Neural cell (in vitro differentiated cells): ENCODE data around the gene KIFBP. TPM values are rescaled to one million over a fixed set of nuclear protein-coding genes. Genes with fewer than 3 reads are reported as not detected.

Source experiments
- H2AFZ ChIP-seq: fragments of 200-600, 300-800 bp; sonication (generic), shearing (Covaris generic); 2 replicates; pipeline ENCODE4 v1.6.0; 2014; ENCODE audit warnings: low read depth, mild to moderate bottlenecking, antibody characterized with exemption, low read length, moderate library complexity
- H3F3A ChIP-seq: fragments of 200-600 bp; shearing (Covaris generic); 2 replicates; pipeline ENCODE4 v1.6.1; 2016; ENCODE audit warnings: mild to moderate bottlenecking, moderate library complexity, mixed read lengths, antibody characterized with exemption, low read length; ENCODE audit not compliant: insufficient read depth, poor library complexity, severe bottlenecking
- H3K27ac ChIP-seq: fragments of 200-600, 300-800 bp; sonication (generic), shearing (Covaris generic); 2 replicates; pipeline ENCODE4 v1.5.1; 2014; ENCODE audit warnings: mild to moderate bottlenecking, low read length, moderate library complexity
- H3K27me3 ChIP-seq: fragments of 300-800, 200-600 bp; sonication (generic), shearing (Covaris generic); 2 replicates; pipeline ENCODE4 v1.6.0; 2014; ENCODE audit warnings: mild to moderate bottlenecking, low read depth, low read length, moderate library complexity; ENCODE audit not compliant: insufficient read depth
- H3K36me3 ChIP-seq: fragments of 300-800, 200-600 bp; sonication (generic), shearing (Covaris generic); 2 replicates; pipeline ENCODE4 v1.5.1; 2014; ENCODE audit warnings: mild to moderate bottlenecking, antibody characterized with exemption, low read length, moderate library complexity; ENCODE audit not compliant: insufficient read depth
- H3K4me2 ChIP-seq: fragments of 300-800, 200-600 bp; sonication (generic), shearing (Covaris generic); 2 replicates; pipeline ENCODE4 v1.6.0; 2014; ENCODE audit warnings: mild to moderate bottlenecking, low read length
- H3K4me3 ChIP-seq: fragments of 300-800, 200-600 bp; sonication (generic), shearing (Covaris generic); 2 replicates; pipeline ENCODE4 v1.5.1; 2014; ENCODE audit warnings: mild to moderate bottlenecking, low read length, moderate library complexity
- H3K79me2 ChIP-seq: fragments of 200-600 bp; shearing (Covaris generic); replicated peaks from 2 replicates; pipeline ENCODE4 v1.6.0; 2014; ENCODE audit warnings: mild to moderate bottlenecking, low read length, moderate library complexity; ENCODE audit not compliant: insufficient read depth
- H3K9ac ChIP-seq: fragments of 300-800, 200-600 bp; sonication (generic), shearing (Covaris generic); 2 replicates; pipeline ENCODE4 v1.6.1; 2016; ENCODE audit warnings: mild to moderate bottlenecking, low read length, mixed read lengths
- H3K9me2 ChIP-seq: fragments of 200-600 bp; shearing (Covaris generic); 2 replicates; pipeline ENCODE4 v1.6.1; 2016; ENCODE audit warnings: mild to moderate bottlenecking, low read length, mixed read lengths; ENCODE audit not compliant: insufficient read depth
- H3K9me3 ChIP-seq: fragments of 200-600, 300-800 bp; sonication (generic), shearing (Covaris generic); 2 replicates; pipeline ENCODE4 v1.6.1; 2016; ENCODE audit warnings: mild to moderate bottlenecking, mixed run types, low read length, moderate library complexity, mixed read lengths
- H4K20me1 ChIP-seq: fragments of 200-600 bp; shearing (Covaris generic); 2 replicates; pipeline ENCODE4 v1.6.1; 2016; ENCODE audit warnings: mild to moderate bottlenecking, mixed run types; ENCODE audit not compliant: insufficient read depth
- CTCF ChIP-seq: fragments of 450-650 bp; IDR thresholded peaks from 2 replicates; pipeline ENCODE4 v1.5.1; 2014; ENCODE audit warnings: antibody characterized with exemption, mild to moderate bottlenecking, moderate library complexity; ENCODE audit not compliant: poor library complexity, severe bottlenecking
- EP300 ChIP-seq: fragments of 450-650 bp; conservative IDR thresholded peaks from 2 replicates; pipeline ENCODE4 v1.6.1; 2014; ENCODE audit warnings: antibody characterized with exemption, mild to moderate bottlenecking, moderate library complexity; ENCODE audit not compliant: poor library complexity, severe bottlenecking
- EZH2 ChIP-seq: fragments of 200-600, 300-800 bp; shearing (Covaris generic), sonication (generic); IDR thresholded peaks from 2 replicates; pipeline ENCODE4 v1.6.1; 2014; ENCODE audit warnings: antibody characterized with exemption, low read length, borderline replicate concordance, mild to moderate bottlenecking; ENCODE audit not compliant: insufficient read depth, poor library complexity, severe bottlenecking
- MXI1 ChIP-seq: fragments of 450-650 bp; conservative IDR thresholded peaks from 2 replicates; pipeline ENCODE4 v1.6.1; 2014; ENCODE audit warnings: antibody characterized with exemption, mild to moderate bottlenecking; ENCODE audit not compliant: poor library complexity, severe bottlenecking
- POLR2AphosphoS5 ChIP-seq: IDR thresholded peaks from 2 replicates; pipeline ENCODE4 v1.6.1; 2012
- RAD21 ChIP-seq: fragments of 450-650 bp; conservative IDR thresholded peaks from 2 replicates; pipeline ENCODE4 v1.6.1; 2014; ENCODE audit warnings: antibody characterized with exemption, mild to moderate bottlenecking, moderate library complexity
- REST ChIP-seq: IDR thresholded peaks from 2 replicates; pipeline ENCODE4 v1.6.1; 2012; ENCODE audit warnings: borderline replicate concordance
- SMC3 ChIP-seq: fragments of 450-650 bp; conservative IDR thresholded peaks from 2 replicates; pipeline ENCODE4 v1.6.1; 2014; ENCODE audit warnings: antibody characterized with exemption, mild to moderate bottlenecking, moderate library complexity; ENCODE audit not compliant: poor library complexity
- TAF1 ChIP-seq: IDR thresholded peaks from 2 replicates; pipeline ENCODE4 v1.6.1; 2012; ENCODE audit warnings: low read depth
- polyA plus RNA-seq: library from polyadenylated mRNA; depleted of rRNA; stranded (reverse); fragments of >200 nt; gene quantifications from 2 replicates; pipeline ENCODE4 v1.2.3, GENCODE V29; 2014

Gene KIFBP
- polyA plus RNA-seq, 1 donor from 2014 or later = 76.9 TPM

- no peak for TF ChIP-seq EZH2
- TF ChIP-seq POLR2AphosphoS5 = no peak
- Histone ChIP-seq H3K79me2 (no peaks in the 10 kb centered on the region), H3K4me2 (no peak overlapping the region), H3K9ac (no peak overlapping the region), H3K27ac (no peak overlapping the region), H4K20me1 (no peaks in the 10 kb centered on the region), H2AFZ (no peak overlapping the region), H3K9me3 (no peaks in the 10 kb centered on the region), H3K4me3 (no peak overlapping the region), H3K9me2 (no peaks in the 10 kb centered on the region), H3K36me3 (no peaks in the 10 kb centered on the region), H3F3A (no peaks in the 10 kb centered on the region), H3K27me3 (no peaks in the 10 kb centered on the region)
Measured at GRCh38 chr10:69057261-69057950, 68.8 kb downstream of the KIFBP start.

GRCh38 chr10:69057951-69058297 lies 69.3 kb downstream of the KIFBP start:
- H3K27me3 ChIP-seq = no peaks in the 10 kb centered on the region
- H3F3A ChIP-seq = no peaks in the 10 kb centered on the region
- H3K4me3 ChIP-seq = no peak overlapping the region
- H3K36me3 ChIP-seq = no peaks in the 10 kb centered on the region
- no peaks in the 10 kb centered on the region for H3K9me2 ChIP-seq
- no peaks in the 10 kb centered on the region for H4K20me1 ChIP-seq
- H2AFZ ChIP-seq = no peak overlapping the region
- no peaks in the 10 kb centered on the region for H3K79me2 ChIP-seq
- H3K27ac ChIP-seq = no peak overlapping the region
- TF ChIP-seq RAD21 = no peak
- TF ChIP-seq POLR2AphosphoS5 = no peak
- TF ChIP-seq CTCF = no peak
- H3K9ac ChIP-seq = no peak overlapping the region
- H3K9me3 ChIP-seq = no peaks in the 10 kb centered on the region
- H3K4me2 ChIP-seq = no peak overlapping the region

- Histone ChIP-seq H2AFZ (no peak overlapping the region), H3K9me3 (no peaks in the 10 kb centered on the region), H3K9ac (no peak overlapping the region), H3K27ac (no peak overlapping the region), H3F3A (no peaks in the 10 kb centered on the region), H3K4me2 (no peak overlapping the region), H3K27me3 (no peaks in the 10 kb centered on the region), H3K79me2 (no peaks in the 10 kb centered on the region), H3K4me3 (no peak overlapping the region), H3K36me3 (no peaks in the 10 kb centered on the region), H4K20me1 (no peaks in the 10 kb centered on the region), H3K9me2 (no peaks in the 10 kb centered on the region)
- TF ChIP-seq EP300 (no peak), TAF1 (no peak), EZH2 (no peak), POLR2AphosphoS5 (no peak), SMC3 (no peak), MXI1 (no peak), REST (no peak), RAD21 (no peak), CTCF (no peak)
Measured at GRCh38 chr10:69060127-69060798, 71.7 kb downstream of the KIFBP start.
